Measurements from ENCODE around the gene CFAP141. TPM values are rescaled to one million over a fixed set of nuclear protein-coding genes. Genes with fewer than 3 reads are reported as not detected.

CFAP141 gene
- total and polyA plus RNA-seq, 2 of the 4 experiments (the other 2 are of a cell fraction): not detected

DNA sequence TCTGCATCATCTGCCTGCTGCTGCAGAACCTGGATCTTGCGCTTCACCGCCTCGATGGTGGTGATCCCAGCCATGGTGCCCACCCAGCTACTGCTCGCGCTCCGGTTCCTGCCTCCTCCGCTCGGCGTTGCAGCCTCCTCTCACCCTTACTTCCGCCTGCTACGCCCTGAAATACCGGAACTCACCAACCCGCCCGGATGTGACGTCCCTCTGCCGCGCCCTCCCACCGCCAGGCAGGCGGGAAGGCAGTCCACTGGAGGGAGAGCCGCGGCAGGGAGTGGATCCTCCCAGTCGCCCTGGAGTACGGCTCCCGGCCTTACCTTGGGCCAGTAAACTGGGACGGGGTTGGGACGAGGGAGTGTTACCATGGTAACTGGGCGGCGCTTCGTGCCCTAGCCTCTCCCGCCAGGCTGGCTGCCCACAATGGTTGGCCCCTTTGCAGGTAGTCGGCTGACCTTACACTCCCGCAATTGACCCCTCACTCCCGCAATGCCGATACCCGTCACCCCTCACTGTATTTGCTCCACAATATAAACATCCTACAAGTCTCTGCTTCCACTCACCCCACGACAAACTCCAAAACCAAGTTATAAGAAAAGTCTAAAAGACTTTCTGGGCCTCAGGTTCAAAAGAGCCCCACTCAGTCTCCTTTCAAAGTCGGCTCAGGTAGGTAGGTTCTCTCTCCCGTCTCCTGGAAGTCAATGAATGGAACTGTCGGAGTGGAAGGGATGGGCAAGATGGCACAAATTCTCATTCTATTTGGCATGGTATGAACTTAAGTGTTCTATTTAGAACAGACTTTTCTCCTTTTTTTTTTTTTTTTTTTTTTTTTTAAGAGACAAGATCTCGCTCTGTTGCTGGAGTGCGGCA lies 22.9 kb downstream of the CFAP141 start:
- Histone ChIP-seq H2BK15ac (ENCODE audit: low read depth, low read length) (no peak overlapping the region; the same call in 2 of the 3 replicates), H4K8ac (ENCODE audit: low read depth in 2 of 2, low read length in 2 of 2) (peak overlapping the region; percentile 83 to 96), H4K20me1 (ENCODE audit: insufficient read depth, low read length) (peaks cover 46% of the 10 kb centered on the region), H3K27me3 (ENCODE audit: control insufficient read depth, insufficient read depth, low read length) (no peaks in the 10 kb centered on the region), H3K27ac (ENCODE audit: insufficient read depth, low read length) (peak overlapping the region; percentile 93), H2AK9ac (replicated peaks; ENCODE audit: low read depth, low read length, poor library complexity) (peak overlapping the region; percentile 100), H3K36me3 (ENCODE audit: control insufficient read depth, insufficient read depth, low read length) (peaks cover 5% of the 10 kb centered on the region), H3K14ac (replicated peaks; ENCODE audit: low read depth, low read length) (peak overlapping the region; percentile 68), H3K23ac (ENCODE audit: low read depth, low read length) (peak overlapping the region; percentile 47), H2AK5ac (ENCODE audit: low read depth, low read length) (peak overlapping the region; percentile 96), H3K56ac (ENCODE audit: extremely low read depth, insufficient read depth, low read length) (peak overlapping the region; percentile 92), H2BK120ac (ENCODE audit: low read depth, low read length) (0 out of 2 replicates have a peak overlapping the region, but pooled peaks have one; percentile 43), H4K5ac (ENCODE audit: low read depth, low read length) (peak overlapping the region; percentile 48), H3K4ac (ENCODE audit: low read depth, low read length) (peak overlapping the region; percentile 94), H3K4me1 (ENCODE audit: control insufficient read depth, insufficient read depth, low read length) (peaks cover 12% of the 10 kb centered on the region), H3K18ac (ENCODE audit: low read depth, low read length) (peak overlapping the region; percentile 7; the same call in 1 of the 2 replicates), H2AFZ (replicated peaks; ENCODE audit: low read length, poor library complexity) (peak overlapping the region; percentile 99), H4K91ac (ENCODE audit: insufficient read depth, low read depth, low read length) (peak overlapping the region; percentile 95), H3K9me3 (ENCODE audit: control insufficient read depth, insufficient read depth, low read length) (no peaks in the 10 kb centered on the region), H3K79me1 (ENCODE audit: low read depth in 1 of 2, low read length in 2 of 2) (peaks cover 0 to 25% of the 10 kb centered on the region in 2 experiments; a peak in 1 of 4 replicates), H2BK20ac (ENCODE audit: low read depth, low read length) (no peak overlapping the region), H3K9ac (ENCODE audit: low read depth, low read length) (peak overlapping the region; percentile 86), H3K4me3 (ENCODE audit: insufficient read depth, low read depth, low read length) (peak overlapping the region; percentile 87), H2BK5ac (ENCODE audit: low read depth, low read length, poor library complexity, severe bottlenecking) (peak overlapping the region; percentile 86), H3K9me1 (ENCODE audit: insufficient read depth, low read length) (peaks cover 18% of the 10 kb centered on the region), H3K4me2 (ENCODE audit: low read depth, low read length) (peak overlapping the region; percentile 80)
- ATAC-seq (ENCODE audit: low read depth): peak; percentile 86
- dilution Hi-C loops (cut with HindIII; ENCODE audit: low sequenced_read_pairs, unreplicated experiment) (no loop called here), intact Hi-C loops (cut with micrococcal nuclease) (loop anchor here (2.0 kb wide), 1 partner anchor 192 kb away; the partner anchor contains the start of gene RPS27), in situ Hi-C loops (cut with MboI; ENCODE audit: low sequenced_read_pairs) (no loop called here)
- no TSS peak for BruUV-seq (replicated peaks)
- ChIA-PET POLR2A (ENCODE audit: unreplicated experiment) (no interaction called here), CTCF (no interaction called here)
- peak; percentile 94 for DNase-seq
- TF ChIP-seq SMC3 (IDR thresholded peaks at IDR 0.05; ENCODE audit: low read depth, low read length) (peak; percentile 17; the same call in 1 of the 2 replicates), ELK1 (IDR thresholded peaks at IDR 0.05; ENCODE audit: borderline replicate concordance, low read depth, low read length) (no peak), MAZ (IDR thresholded peaks at IDR 0.05; ENCODE audit: borderline replicate concordance, low read depth, low read length) (peak; percentile 47; the same call in 1 of the 2 replicates), POLR2A (IDR thresholded peaks at IDR 0.05; ENCODE audit: low read depth, low read length) (peak; percentile 82), RFX5 (IDR thresholded peaks at IDR 0.05; ENCODE audit: low read depth, low read length) (no peak), MXI1 (IDR thresholded peaks at IDR 0.05; ENCODE audit: borderline replicate concordance, low read depth, low read length) (peak; percentile 56; the same call in 1 of the 2 replicates), CHD1 (IDR thresholded peaks at IDR 0.05; ENCODE audit: low read depth, low read length) (no peak)
- TF ChIP-seq, protein P1, sequence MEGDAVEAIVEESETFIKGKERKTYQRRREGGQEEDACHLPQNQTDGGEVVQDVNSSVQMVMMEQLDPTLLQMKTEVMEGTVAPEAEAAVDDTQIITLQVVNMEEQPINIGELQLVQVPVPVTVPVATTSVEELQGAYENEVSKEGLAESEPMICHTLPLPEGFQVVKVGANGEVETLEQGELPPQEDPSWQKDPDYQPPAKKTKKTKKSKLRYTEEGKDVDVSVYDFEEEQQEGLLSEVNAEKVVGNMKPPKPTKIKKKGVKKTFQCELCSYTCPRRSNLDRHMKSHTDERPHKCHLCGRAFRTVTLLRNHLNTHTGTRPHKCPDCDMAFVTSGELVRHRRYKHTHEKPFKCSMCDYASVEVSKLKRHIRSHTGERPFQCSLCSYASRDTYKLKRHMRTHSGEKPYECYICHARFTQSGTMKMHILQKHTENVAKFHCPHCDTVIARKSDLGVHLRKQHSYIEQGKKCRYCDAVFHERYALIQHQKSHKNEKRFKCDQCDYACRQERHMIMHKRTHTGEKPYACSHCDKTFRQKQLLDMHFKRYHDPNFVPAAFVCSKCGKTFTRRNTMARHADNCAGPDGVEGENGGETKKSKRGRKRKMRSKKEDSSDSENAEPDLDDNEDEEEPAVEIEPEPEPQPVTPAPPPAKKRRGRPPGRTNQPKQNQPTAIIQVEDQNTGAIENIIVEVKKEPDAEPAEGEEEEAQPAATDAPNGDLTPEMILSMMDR (conservative IDR thresholded peaks at IDR 0.05; ENCODE audit: low read depth, low read length): 0 out of 2 replicates have a peak, but pooled peaks have one; percentile 7
- 5% methylated on average over 10 of the region's 41 CpGs; no CpG with 5 or more reads in 1 of the 2 experiments for WGBS, 2 experiments (ENCODE audit: extremely low coverage in 2 of 2, insufficient read length in 1 of 2)
